Sigmoid colon (tissue), 7 donors: ENCODE results near the gene C16orf96. TPM values are rescaled to one million over a fixed set of nuclear protein-coding genes. Genes with fewer than 3 reads are reported as not detected.
A peak's percentile ranks its signal among the peaks of the same experiment; 100 is the strongest.

ENCODE experiments used
- DNase-seq: peaks from one replicate; pipeline ENCODE4 v3.0.0-alpha.2; 2019
- H3K27ac ChIP-seq, 4 donors: fragments of 200-600 bp; sonication (generic); one replicate each; pipeline ENCODE4 v1.5.1; 2016 to 2019; ENCODE audit warnings: mild to moderate bottlenecking in 1 of 4
- H3K27me3 ChIP-seq, 3 donors: fragments of 200-600 bp; sonication (generic); one replicate each; pipeline ENCODE4 v1.5.1; 2019; ENCODE audit warnings: mild to moderate bottlenecking in 1 of 3
- H3K36me3 ChIP-seq, 4 donors: fragments of 200-600 bp; sonication (generic); one replicate each; pipeline ENCODE4 v1.5.1; 2016 to 2019
- H3K4me1 ChIP-seq, 4 donors: fragments of 200-600 bp; sonication (generic); one replicate each; pipeline ENCODE4 v1.5.1; 2017 to 2019
- H3K4me3 ChIP-seq, 4 donors: fragments of 200-600 bp; sonication (generic); one replicate each; pipeline ENCODE4 v1.5.1; 2017 to 2019; ENCODE audit warnings: mild to moderate bottlenecking in 2 of 4, moderate library complexity in 1 of 4
- H3K9me3 ChIP-seq, 4 donors: fragments of 200-600 bp in 3 of 4; sonication (generic) in 3 of 4; one replicate each; pipeline versions ENCODE4 v1.5.1 to v1.6.1; 2013 to 2019
- CTCF ChIP-seq, 4 experiments: fragments of 450-650 bp in 3 of 4; fragments of 200-600 bp in 1 of 4; IDR thresholded peaks; one replicate each; pipeline ENCODE4 v1.5.1; 2016 to 2019; ENCODE audit warnings: antibody characterized with exemption in 4 of 4, mild to moderate bottlenecking in 3 of 4, moderate library complexity in 2 of 4
- EP300 ChIP-seq, 4 donors: sonication (generic); formaldehyde crosslinking; IDR thresholded peaks; one replicate each; pipeline ENCODE4 v1.6.1; 2017; ENCODE audit warnings: antibody characterized with exemption in 4 of 4
- POLR2A ChIP-seq, 2 donors: fragments of 450-650 bp; IDR thresholded peaks; one replicate each; pipeline ENCODE4 v1.6.1; 2016; ENCODE audit warnings: antibody characterized with exemption in 2 of 2, mild to moderate bottlenecking in 2 of 2, moderate library complexity in 2 of 2
- POLR2AphosphoS5 ChIP-seq, 4 donors: sonication (generic); formaldehyde crosslinking; IDR thresholded peaks; one replicate each; pipeline ENCODE4 v1.6.1; 2017; ENCODE audit warnings: antibody characterized with exemption in 4 of 4
- WGBS, 2 donors: extraction: QIAGEN DNeasy Blood & Tissue Kit; methylation state at CpG; one replicate each; pipeline ENCODE4 v1.1.7; 2013; 5-methylcytosine and 5-hydroxymethylcytosine counted together
- intact Hi-C: fragments of 100-400 bp; cut with DNase I; formaldehyde crosslinking; loops from one replicate; pipeline ENCODE4 v1.15.1; 2023
- polyA plus RNA-seq, 3 donors: library from polyadenylated mRNA; stranded (reverse); fragments of 200-250 nt; gene quantifications; one replicate each; pipeline ENCODE4 v1.2.3, GENCODE V29; 2013
- total RNA-seq, 4 donors: library from RNA; depleted of rRNA; stranded (reverse); fragments of >200 nt; gene quantifications; one replicate each; pipeline ENCODE4 v1.1.0, GENCODE V29; 2016
- donor health status: healthy with polysubstance abuse.
- donor health status: Bipolar disorder and iron deficiency.
- donor health status: healthy.

Gene C16orf96
- total and polyA plus RNA-seq, 7 donors = under 0.01 to 0.16 (median 0.09) TPM; not detected in 4

GRCh38 chr16:4624015-4624826 lies 68.1 kb downstream of the C16orf96 start, which contains the start of gene MGRN1:
Gene MGRN1 (plus strand): TSS chr16:4624826. CDS start chr16:4624961, 135 bp downstream.
- TF ChIP-seq CTCF (IDR thresholded peaks at IDR 0.05) = peak; percentile 87 to 98 (median 92)
- TF ChIP-seq POLR2A (IDR thresholded peaks at IDR 0.05) = no peak
- TF ChIP-seq POLR2AphosphoS5 (IDR thresholded peaks at IDR 0.05) = no peak
- Histone ChIP-seq H3K27ac (peak within 1 kb of the TSS; percentile 95 to 98 (median 96)), H3K4me3 (peak within 1 kb of the TSS; percentile 82 to 92 (median 88)), H3K9me3 (no peaks in the 10 kb centered on the region), H3K36me3 (no peaks in the 10 kb centered on the region), H3K27me3 (no peaks in the 10 kb centered on the region), H3K4me1 (peaks cover 0 to 26% (median 22%) of the 10 kb centered on the region in 4 donors)
- WGBS, 2 donors = 9 to 10% methylated on average over 42 of the region's 42 CpGs
- intact Hi-C loops = no loop called here
- peak; percentile 97 for DNase-seq

- Histone ChIP-seq H3K4me1 (peaks cover 0 to 26% (median 22%) of the 10 kb centered on the region in 4 donors), H3K27me3 (no peaks in the 10 kb centered on the region), H3K36me3 (no peaks in the 10 kb centered on the region), H3K27ac (peak overlapping the region; percentile 95 to 98 (median 96)), H3K4me3 (peak overlapping the region; percentile 82 to 92 (median 88)), H3K9me3 (no peaks in the 10 kb centered on the region)
- intact Hi-C loops = no loop called here
- DNase-seq = peak; percentile 85
- 0% methylated on average over 80 of the region's 80 CpGs for WGBS, 2 donors
- TF ChIP-seq POLR2A (IDR thresholded peaks at IDR 0.05) (peak; percentile 58 to 70), POLR2AphosphoS5 (IDR thresholded peaks at IDR 0.05) (peak; percentile 41 to 94 (median 82)), EP300 (IDR thresholded peaks at IDR 0.05) (no peak), CTCF (IDR thresholded peaks at IDR 0.05) (no peak)
Measured at GRCh38 chr16:4624827-4625559, 68.9 kb downstream of the C16orf96 start.

- Histone ChIP-seq H3K36me3 (no peaks in the 10 kb centered on the region), H3K9me3 (no peaks in the 10 kb centered on the region), H3K4me3 (peak overlapping the region; percentile 82 to 92 (median 88)), H3K4me1 (peaks cover 0 to 26% (median 22%) of the 10 kb centered on the region in 4 donors), H3K27me3 (no peaks in the 10 kb centered on the region), H3K27ac (peak overlapping the region; percentile 95 to 98 (median 96))
- WGBS, 2 donors = 10 to 12% methylated on average over 11 of the region's 11 CpGs
- intact Hi-C loops = no loop called here
- DNase-seq = no peak
- TF ChIP-seq EP300 (IDR thresholded peaks at IDR 0.05) = no peak
- TF ChIP-seq CTCF (IDR thresholded peaks at IDR 0.05) = no peak
Measured at GRCh38 chr16:4625560-4626159, 69.5 kb downstream of the C16orf96 start.

- no peaks in the 10 kb centered on the region for H3K36me3 ChIP-seq
- peaks cover 0 to 26% (median 22%) of the 10 kb centered on the region in 4 donors for H3K4me1 ChIP-seq
- intact Hi-C loops = no loop called here
- H3K27me3 ChIP-seq = no peaks in the 10 kb centered on the region
- no peak for DNase-seq
- 54 to 76% methylated on average over 6 of the region's 6 CpGs for WGBS, 2 donors
- peak overlapping the region in 3 of 4 donors; percentile 82 to 92 (median 86) for H3K4me3 ChIP-seq
- H3K9me3 ChIP-seq = peaks cover 0 to 4% (median 0%) of the 10 kb centered on the region in 4 donors
- TF ChIP-seq POLR2AphosphoS5 (IDR thresholded peaks at IDR 0.05) (no peak), EP300 (IDR thresholded peaks at IDR 0.05) (no peak), POLR2A (IDR thresholded peaks at IDR 0.05) (no peak)
- peak overlapping the region in 3 of 4 donors; percentile 95 to 96 (median 95) for H3K27ac ChIP-seq
Measured at GRCh38 chr16:4626396-4626795, 70.3 kb downstream of the C16orf96 start.
